MCF 10A (cell line): ENCODE measurements around the gene THRA. TPM values are rescaled to one million over a fixed set of nuclear protein-coding genes. Genes with fewer than 3 reads are reported as not detected.

Experiments
- BruUV-seq: library from RNA; stranded (reverse); fragments of 400-500 nt; replicated peaks from 2 replicates; lab custom pipeline; 2021; lab: Mats Ljungman, UMichigan
- CTCF ChIA-PET: fragments of 300-600 bp; sonication (Branson Sonifier 250); formaldehyde crosslinking; extraction: SDS; loops from one replicate; lab custom pipeline; 2021; ENCODE audit warnings: antibody characterized with exemption, inconsistent platforms; lab: Yijun Ruan, JAX
- POLR2A ChIA-PET: fragments of 300-600, 350-650 bp; sonication (Branson Sonifier 250); formaldehyde crosslinking; extraction: SDS; loops from one replicate; lab custom pipeline; 2020; ENCODE audit warnings: antibody characterized with exemption, inconsistent platforms; lab: Yijun Ruan, JAX
- DNase-seq: peaks from one replicate; pipeline ENCODE4 v3.0.0-alpha.2; 2018; ENCODE audit not compliant: unreplicated experiment
- H3K27ac Mint-ChIP-seq: one replicate; pipeline ENCODE4 v1.8.0; 2022; ENCODE audit warnings: mild to moderate bottlenecking, low read depth, mixed read lengths; ENCODE audit not compliant: unreplicated experiment
- H3K27me3 Mint-ChIP-seq: one replicate; pipeline ENCODE4 v1.8.0; 2022; ENCODE audit warnings: mixed read lengths; ENCODE audit not compliant: insufficient read depth, unreplicated experiment
- H3K36me3 Mint-ChIP-seq: one replicate; pipeline ENCODE4 v1.8.0; 2022; ENCODE audit warnings: mild to moderate bottlenecking, moderate library complexity, mixed read lengths; ENCODE audit not compliant: insufficient read depth, unreplicated experiment
- H3K4me1 Mint-ChIP-seq: one replicate; pipeline ENCODE4 v1.8.0; 2022; ENCODE audit warnings: mixed read lengths; ENCODE audit not compliant: insufficient read depth, unreplicated experiment
- H3K4me3 Mint-ChIP-seq: one replicate; pipeline ENCODE4 v1.8.0; 2022; ENCODE audit warnings: mild to moderate bottlenecking, moderate library complexity, mixed read lengths; ENCODE audit not compliant: unreplicated experiment
- H3K9me3 Mint-ChIP-seq: one replicate; pipeline ENCODE4 v1.8.0; 2022; ENCODE audit warnings: mixed read lengths; ENCODE audit not compliant: unreplicated experiment
- intact Hi-C: fragments of 100-400 bp; cut with micrococcal nuclease; formaldehyde crosslinking; loops from 2 replicates; pipeline ENCODE4 v1.14.1; 2022
- total RNA-seq: library from RNA; stranded (reverse); gene quantifications from 2 replicates; pipeline ENCODE4 v1.2.3, GENCODE V29; 2022
- TF ChIP-seq, protein P1 (sequence below): fragments of 200-600 bp; IDR thresholded peaks from one replicate; pipeline ENCODE4 v1.8.0; 2022; ENCODE audit warnings: antibody characterized with exemption, mild to moderate bottlenecking; ENCODE audit not compliant: unreplicated experiment

Gene THRA
- total RNA-seq, 1 experiment from 2014 or later, result 6.4 TPM

DNA sequence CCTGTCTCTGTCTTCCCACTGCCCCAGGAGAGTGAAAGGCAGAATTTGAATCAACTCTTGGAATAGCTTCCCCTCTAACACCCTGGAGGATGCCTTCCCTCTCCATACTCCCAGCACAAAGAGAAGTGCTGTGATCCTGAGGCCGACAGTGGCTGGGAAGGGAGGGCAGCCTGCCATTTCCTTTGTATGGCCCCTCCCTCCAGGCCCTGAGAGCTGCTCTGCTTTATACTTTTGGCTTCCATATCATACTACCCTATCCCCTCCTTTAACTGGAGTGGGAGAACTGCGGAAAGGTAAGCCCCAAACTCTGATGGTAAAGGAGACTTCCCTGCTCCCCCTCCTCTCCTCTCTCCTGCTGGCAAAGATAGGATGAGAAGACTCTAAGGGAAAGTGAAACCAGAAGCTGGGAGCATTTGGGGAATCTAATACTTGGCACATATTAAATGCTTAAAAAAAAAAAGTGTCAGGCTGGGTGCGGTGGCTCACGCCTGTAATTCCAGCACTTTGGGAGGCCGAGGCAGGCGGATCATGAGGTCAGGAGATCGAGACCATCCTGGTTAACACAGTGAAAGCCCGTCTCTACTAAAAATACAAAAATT, 4.5 kb upstream of the THRA start:
- BruUV-seq, result no TSS peak

DNA sequence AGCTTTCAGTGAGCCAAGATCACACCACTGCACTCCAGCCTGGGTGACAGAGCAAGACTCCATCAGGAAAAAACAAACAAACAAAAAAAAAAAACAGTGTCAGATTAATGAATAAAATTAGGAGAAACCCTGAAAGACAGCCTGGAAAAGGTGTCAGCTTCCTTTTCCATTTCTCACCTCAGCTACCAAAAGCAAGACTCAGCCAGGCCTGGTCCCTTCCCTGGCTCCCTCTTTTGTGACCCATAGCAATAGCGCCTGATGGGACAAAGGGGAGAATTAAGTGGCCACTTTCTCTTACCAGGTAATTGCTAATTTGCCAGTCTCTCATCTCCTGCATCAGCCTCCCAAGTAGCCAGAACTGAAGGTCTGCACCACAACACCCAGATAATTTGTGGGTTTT, 3.9 kb upstream of the THRA start:
- no peak overlapping the region for H3K27ac Mint-ChIP-seq
- intact Hi-C loops, result no loop called here
- POLR2A ChIA-PET, result interaction anchor here (0.6 to 2.2 kb wide), 5 partner anchors 10 to 232 kb away, joined by 3 to 6 read pairs (median 3); partner anchors contain the start of gene NR1D1
- no TSS peak for BruUV-seq
- H3K9me3 Mint-ChIP-seq, result no peaks in the 10 kb centered on the region
- no peak for DNase-seq
- H3K4me3 Mint-ChIP-seq, result no peak overlapping the region
- TF ChIP-seq, protein P1, sequence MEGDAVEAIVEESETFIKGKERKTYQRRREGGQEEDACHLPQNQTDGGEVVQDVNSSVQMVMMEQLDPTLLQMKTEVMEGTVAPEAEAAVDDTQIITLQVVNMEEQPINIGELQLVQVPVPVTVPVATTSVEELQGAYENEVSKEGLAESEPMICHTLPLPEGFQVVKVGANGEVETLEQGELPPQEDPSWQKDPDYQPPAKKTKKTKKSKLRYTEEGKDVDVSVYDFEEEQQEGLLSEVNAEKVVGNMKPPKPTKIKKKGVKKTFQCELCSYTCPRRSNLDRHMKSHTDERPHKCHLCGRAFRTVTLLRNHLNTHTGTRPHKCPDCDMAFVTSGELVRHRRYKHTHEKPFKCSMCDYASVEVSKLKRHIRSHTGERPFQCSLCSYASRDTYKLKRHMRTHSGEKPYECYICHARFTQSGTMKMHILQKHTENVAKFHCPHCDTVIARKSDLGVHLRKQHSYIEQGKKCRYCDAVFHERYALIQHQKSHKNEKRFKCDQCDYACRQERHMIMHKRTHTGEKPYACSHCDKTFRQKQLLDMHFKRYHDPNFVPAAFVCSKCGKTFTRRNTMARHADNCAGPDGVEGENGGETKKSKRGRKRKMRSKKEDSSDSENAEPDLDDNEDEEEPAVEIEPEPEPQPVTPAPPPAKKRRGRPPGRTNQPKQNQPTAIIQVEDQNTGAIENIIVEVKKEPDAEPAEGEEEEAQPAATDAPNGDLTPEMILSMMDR, result no peak
- CTCF ChIA-PET, result interaction anchor here (0.7 to 12.2 kb wide), 3 partner anchors 16 to 557 kb away, joined by 3 to 131 read pairs (median 75); no protein-coding TSS in a partner anchor
- H3K36me3 Mint-ChIP-seq, result no peaks in the 10 kb centered on the region
- no peaks in the 10 kb centered on the region for H3K27me3 Mint-ChIP-seq
- H3K4me1 Mint-ChIP-seq, result peaks cover 17% of the 10 kb centered on the region

More for the DNA sequence above, 4.5 kb upstream of the THRA start:
- Mint-ChIP-seq H3K27me3 (no peaks in the 10 kb centered on the region), H3K9me3 (no peaks in the 10 kb centered on the region), H3K36me3 (peaks cover 3% of the 10 kb centered on the region), H3K4me3 (no peak overlapping the region), H3K27ac (no peak overlapping the region), H3K4me1 (peaks cover 13% of the 10 kb centered on the region)
- no peak for DNase-seq
- ChIA-PET CTCF (interaction anchor here (1.2 to 12.2 kb wide), 2 partner anchors 17 to 28 kb away, joined by 5 to 131 read pairs; no protein-coding TSS in a partner anchor), POLR2A (interaction anchor here (0.6 to 2.2 kb wide), 5 partner anchors 11 to 233 kb away, joined by 3 to 6 read pairs (median 3); partner anchors contain the start of gene NR1D1)
- intact Hi-C loops, result no loop called here
- TF ChIP-seq, protein P1, result no peak

DNA sequence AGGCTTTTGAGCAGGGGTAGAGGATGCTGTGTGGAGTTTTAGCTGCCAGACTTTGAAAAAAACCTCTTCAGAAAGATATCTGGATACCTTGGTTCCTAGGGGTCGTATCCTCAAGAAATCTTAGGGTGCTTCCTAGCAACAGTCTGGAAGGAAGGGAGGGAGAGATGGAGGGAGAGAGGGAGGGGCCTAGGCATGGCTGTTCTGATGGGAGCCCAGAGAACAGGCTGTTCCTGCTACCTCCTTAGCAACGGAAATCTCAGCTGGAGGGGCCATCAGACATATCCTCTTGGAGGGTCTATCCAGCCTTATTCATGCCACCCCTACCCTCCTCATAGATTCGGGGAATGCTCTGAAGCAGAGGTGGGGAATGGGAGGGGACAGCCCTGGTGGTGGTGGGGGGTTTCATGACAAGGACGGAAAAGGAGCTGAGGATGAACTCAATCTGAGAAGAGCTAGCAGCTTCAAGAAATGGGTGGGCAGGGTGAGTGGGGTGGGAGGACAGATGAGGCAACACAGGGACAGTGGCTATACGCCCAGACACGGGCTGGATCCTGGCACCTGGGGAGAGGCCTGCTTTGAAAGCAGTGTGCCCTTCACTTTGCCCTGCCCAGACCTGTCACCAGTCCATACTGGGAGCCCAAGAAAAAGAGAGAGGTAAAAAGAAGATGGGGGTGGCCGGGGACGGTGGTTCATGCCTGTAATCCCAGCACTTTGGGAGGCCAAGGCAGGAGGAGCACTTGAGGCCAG, 2.9 kb upstream of the THRA start:
- no peak for DNase-seq
- H3K4me1 Mint-ChIP-seq, result peaks cover 25% of the 10 kb centered on the region
- CTCF ChIA-PET, result interaction anchor here (1.1 to 12.2 kb wide), 4 partner anchors 15 to 52 kb away, joined by 3 to 131 read pairs (median 40); no protein-coding TSS in a partner anchor
- no peaks in the 10 kb centered on the region for H3K36me3 Mint-ChIP-seq
- POLR2A ChIA-PET, result interaction anchor here (0.6 to 2.8 kb wide), 6 partner anchors 12 to 83 kb away, joined by 3 to 7 read pairs (median 4); partner anchors contain the start of genes CASC3 and NR1D1
- BruUV-seq, result no TSS peak
- TF ChIP-seq, protein P1, result no peak
- H3K9me3 Mint-ChIP-seq, result no peaks in the 10 kb centered on the region
- H3K4me3 Mint-ChIP-seq, result no peak overlapping the region
- H3K27ac Mint-ChIP-seq, result no peak overlapping the region
- H3K27me3 Mint-ChIP-seq, result no peaks in the 10 kb centered on the region
- intact Hi-C loops, result no loop called here
